Activated CD4-positive, CD25-positive, alpha-beta regulatory T cell treated with anti-CD3 and anti-CD28 coated beads, Interleukin-2, amount 50 U/mL, for 24 hours (primary cell): ENCODE measurements around the gene CCDC184.
A peak's percentile ranks its signal among the peaks of the same experiment; 100 is the strongest.
"Not testable (repeated sequence)": the region's sequence is repeated elsewhere in the genome, so short reads cannot be mapped to it uniquely, and the experiment has no call there.

ENCODE experiments used
- ATAC-seq, 2 donors: fragments of 150-1000 bp; cut with Tn5 transposase; one replicate each; pipeline ENCODE4 v1.10.0; 2021; ENCODE audit warnings: mild to moderate bottlenecking in 1 of 2, moderate library complexity in 1 of 2

CCDC184 gene

GRCh38 chr12:48183091-48183875 is at the start of gene CCDC184:
Gene CCDC184, plus strand, starts transcription at chr12:48183644. Its CDS starts 479 bp downstream, at chr12:48184123.
- peak; percentile 81 to 82 for ATAC-seq

GRCh38 chr12:48135027-48135426 is 48.4 kb upstream of the CCDC184 start:
- no peak for ATAC-seq

- no peak for ATAC-seq
Measured at GRCh38 chr12:48142818-48143674, 40.4 kb upstream of the CCDC184 start.

- ATAC-seq = no peak
Measured at GRCh38 chr12:48143898-48144297, 39.5 kb upstream of the CCDC184 start.

- no peak for ATAC-seq
Measured at GRCh38 chr12:48145981-48146380, 37.5 kb upstream of the CCDC184 start.

GRCh38 chr12:48151103-48151771 is 32.2 kb upstream of the CCDC184 start:
- ATAC-seq = peak in 1 of 2 donors; percentile 22

GRCh38 chr12:48155786-48156185 is 27.7 kb upstream of the CCDC184 start:
- ATAC-seq = not testable (repeated sequence)

GRCh38 chr12:48156652-48157017 is 26.8 kb upstream of the CCDC184 start:
- no peak for ATAC-seq

- peak; percentile 93 to 95 for ATAC-seq
Measured at GRCh38 chr12:48157018-48157888, 26.2 kb upstream of the CCDC184 start, which contains the start of gene ASB8. Gene ASB8, minus strand, starts transcription at chr12:48157515. Its CDS starts 4,019 bp downstream, at chr12:48153496.

GRCh38 chr12:48157889-48158370 is 25.5 kb upstream of the CCDC184 start:
- ATAC-seq = peak in 1 of 2 donors; percentile 7

- ATAC-seq = no peak
Measured at GRCh38 chr12:48160046-48160445, 23.4 kb upstream of the CCDC184 start.

- ATAC-seq = no peak
Measured at GRCh38 chr12:48160807-48161206, 22.6 kb upstream of the CCDC184 start.

GRCh38 chr12:48163150-48163747 is 20.2 kb upstream of the CCDC184 start:
- no peak for ATAC-seq

GRCh38 chr12:48164451-48164850 is 19.0 kb upstream of the CCDC184 start:
- no peak for ATAC-seq

- ATAC-seq = peak; percentile 41 to 60
Measured at GRCh38 chr12:48165089-48165981, 18.1 kb upstream of the CCDC184 start.

- no peak for ATAC-seq
Measured at GRCh38 chr12:48169011-48169410, 14.4 kb upstream of the CCDC184 start.

- no peak for ATAC-seq
Measured at GRCh38 chr12:48175613-48176416, 7.6 kb upstream of the CCDC184 start.

GRCh38 chr12:48176417-48176751 is 7.1 kb upstream of the CCDC184 start:
- no peak for ATAC-seq

- ATAC-seq = no peak
Measured at GRCh38 chr12:48177982-48178381, 5.5 kb upstream of the CCDC184 start.

GRCh38 chr12:48179466-48179865 is 4.0 kb upstream of the CCDC184 start:
- ATAC-seq = no peak
